ENCODE results near the gene ABL1.

ABL1 gene

DNA sequence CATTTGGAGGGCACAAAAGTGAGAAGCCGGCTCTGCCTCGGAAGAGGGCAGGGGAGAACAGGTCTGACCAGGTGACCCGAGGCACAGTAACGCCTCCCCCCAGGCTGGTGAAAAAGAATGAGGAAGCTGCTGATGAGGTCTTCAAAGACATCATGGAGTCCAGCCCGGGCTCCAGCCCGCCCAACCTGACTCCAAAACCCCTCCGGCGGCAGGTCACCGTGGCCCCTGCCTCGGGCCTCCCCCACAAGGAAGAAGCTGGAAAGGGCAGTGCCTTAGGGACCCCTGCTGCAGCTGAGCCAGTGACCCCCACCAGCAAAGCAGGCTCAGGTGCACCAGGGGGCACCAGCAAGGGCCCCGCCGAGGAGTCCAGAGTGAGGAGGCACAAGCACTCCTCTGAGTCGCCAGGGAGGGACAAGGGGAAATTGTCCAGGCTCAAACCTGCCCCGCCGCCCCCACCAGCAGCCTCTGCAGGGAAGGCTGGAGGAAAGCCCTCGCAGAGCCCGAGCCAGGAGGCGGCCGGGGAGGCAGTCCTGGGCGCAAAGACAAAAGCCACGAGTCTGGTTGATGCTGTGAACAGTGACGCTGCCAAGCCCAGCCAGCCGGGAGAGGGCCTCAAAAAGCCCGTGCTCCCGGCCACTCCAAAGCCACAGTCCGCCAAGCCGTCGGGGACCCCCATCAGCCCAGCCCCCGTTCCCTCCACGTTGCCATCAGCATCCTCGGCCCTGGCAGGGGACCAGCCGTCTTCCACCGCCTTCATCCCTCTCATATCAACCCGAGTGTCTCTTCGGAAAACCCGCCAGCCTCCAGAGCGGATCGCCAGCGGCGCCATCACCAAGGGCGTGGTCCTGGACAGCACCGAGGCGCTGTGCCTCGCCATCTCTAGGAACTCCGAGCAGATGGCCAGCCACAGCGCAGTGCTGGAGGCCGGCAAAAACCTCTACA is 49.8 kb downstream of the ABL1 start:
- DNase-seq (ENCODE audit: low read depth), result no peak
- no peak overlapping the region for H3K4me3 ChIP-seq (ENCODE audit: low read depth, low read length)
- TF ChIP-seq, protein P1, sequence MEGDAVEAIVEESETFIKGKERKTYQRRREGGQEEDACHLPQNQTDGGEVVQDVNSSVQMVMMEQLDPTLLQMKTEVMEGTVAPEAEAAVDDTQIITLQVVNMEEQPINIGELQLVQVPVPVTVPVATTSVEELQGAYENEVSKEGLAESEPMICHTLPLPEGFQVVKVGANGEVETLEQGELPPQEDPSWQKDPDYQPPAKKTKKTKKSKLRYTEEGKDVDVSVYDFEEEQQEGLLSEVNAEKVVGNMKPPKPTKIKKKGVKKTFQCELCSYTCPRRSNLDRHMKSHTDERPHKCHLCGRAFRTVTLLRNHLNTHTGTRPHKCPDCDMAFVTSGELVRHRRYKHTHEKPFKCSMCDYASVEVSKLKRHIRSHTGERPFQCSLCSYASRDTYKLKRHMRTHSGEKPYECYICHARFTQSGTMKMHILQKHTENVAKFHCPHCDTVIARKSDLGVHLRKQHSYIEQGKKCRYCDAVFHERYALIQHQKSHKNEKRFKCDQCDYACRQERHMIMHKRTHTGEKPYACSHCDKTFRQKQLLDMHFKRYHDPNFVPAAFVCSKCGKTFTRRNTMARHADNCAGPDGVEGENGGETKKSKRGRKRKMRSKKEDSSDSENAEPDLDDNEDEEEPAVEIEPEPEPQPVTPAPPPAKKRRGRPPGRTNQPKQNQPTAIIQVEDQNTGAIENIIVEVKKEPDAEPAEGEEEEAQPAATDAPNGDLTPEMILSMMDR (IDR thresholded peaks at IDR 0.05; ENCODE audit: low read depth, low read length), result no peak

DNA sequence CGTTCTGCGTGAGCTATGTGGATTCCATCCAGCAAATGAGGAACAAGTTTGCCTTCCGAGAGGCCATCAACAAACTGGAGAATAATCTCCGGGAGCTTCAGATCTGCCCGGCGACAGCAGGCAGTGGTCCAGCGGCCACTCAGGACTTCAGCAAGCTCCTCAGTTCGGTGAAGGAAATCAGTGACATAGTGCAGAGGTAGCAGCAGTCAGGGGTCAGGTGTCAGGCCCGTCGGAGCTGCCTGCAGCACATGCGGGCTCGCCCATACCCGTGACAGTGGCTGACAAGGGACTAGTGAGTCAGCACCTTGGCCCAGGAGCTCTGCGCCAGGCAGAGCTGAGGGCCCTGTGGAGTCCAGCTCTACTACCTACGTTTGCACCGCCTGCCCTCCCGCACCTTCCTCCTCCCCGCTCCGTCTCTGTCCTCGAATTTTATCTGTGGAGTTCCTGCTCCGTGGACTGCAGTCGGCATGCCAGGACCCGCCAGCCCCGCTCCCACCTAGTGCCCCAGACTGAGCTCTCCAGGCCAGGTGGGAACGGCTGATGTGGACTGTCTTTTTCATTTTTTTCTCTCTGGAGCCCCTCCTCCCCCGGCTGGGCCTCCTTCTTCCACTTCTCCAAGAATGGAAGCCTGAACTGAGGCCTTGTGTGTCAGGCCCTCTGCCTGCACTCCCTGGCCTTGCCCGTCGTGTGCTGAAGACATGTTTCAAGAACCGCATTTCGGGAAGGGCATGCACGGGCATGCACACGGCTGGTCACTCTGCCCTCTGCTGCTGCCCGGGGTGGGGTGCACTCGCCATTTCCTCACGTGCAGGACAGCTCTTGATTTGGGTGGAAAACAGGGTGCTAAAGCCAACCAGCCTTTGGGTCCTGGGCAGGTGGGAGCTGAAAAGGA is 50.7 kb downstream of the ABL1 start:
- DNase-seq (ENCODE audit: low read depth), result no peak
- no peak for TF ChIP-seq POLR2A (IDR thresholded peaks at IDR 0.05; ENCODE audit: extremely low read depth, insufficient read length)

DNA sequence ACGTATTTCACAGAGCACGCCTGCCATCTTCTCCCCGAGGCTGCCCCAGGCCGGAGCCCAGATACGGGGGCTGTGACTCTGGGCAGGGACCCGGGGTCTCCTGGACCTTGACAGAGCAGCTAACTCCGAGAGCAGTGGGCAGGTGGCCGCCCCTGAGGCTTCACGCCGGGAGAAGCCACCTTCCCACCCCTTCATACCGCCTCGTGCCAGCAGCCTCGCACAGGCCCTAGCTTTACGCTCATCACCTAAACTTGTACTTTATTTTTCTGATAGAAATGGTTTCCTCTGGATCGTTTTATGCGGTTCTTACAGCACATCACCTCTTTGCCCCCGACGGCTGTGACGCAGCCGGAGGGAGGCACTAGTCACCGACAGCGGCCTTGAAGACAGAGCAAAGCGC is 51.9 kb downstream of the ABL1 start:
- no peak overlapping the region for H3K4me3 ChIP-seq (ENCODE audit: low read depth, low read length)
- TF ChIP-seq, protein P2, sequence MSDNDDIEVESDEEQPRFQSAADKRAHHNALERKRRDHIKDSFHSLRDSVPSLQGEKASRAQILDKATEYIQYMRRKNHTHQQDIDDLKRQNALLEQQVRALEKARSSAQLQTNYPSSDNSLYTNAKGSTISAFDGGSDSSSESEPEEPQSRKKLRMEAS (IDR thresholded peaks at IDR 0.05; ENCODE audit: low read depth, low read length), result no peak
- no peak for TF ChIP-seq MYC (IDR thresholded peaks at IDR 0.05; ENCODE audit: low read depth, low read length)
- TF ChIP-seq POLR2A (IDR thresholded peaks at IDR 0.05; ENCODE audit: extremely low read depth, insufficient read length), result no peak
- TF ChIP-seq, protein P1 (IDR thresholded peaks at IDR 0.05; ENCODE audit: low read depth, low read length), result no peak
- DNase-seq (ENCODE audit: low read depth), result no peak

More for the DNA sequence above, 50.7 kb downstream of the ABL1 start:
- no peak overlapping the region for H3K4me3 ChIP-seq (ENCODE audit: low read depth, low read length)

DNA sequence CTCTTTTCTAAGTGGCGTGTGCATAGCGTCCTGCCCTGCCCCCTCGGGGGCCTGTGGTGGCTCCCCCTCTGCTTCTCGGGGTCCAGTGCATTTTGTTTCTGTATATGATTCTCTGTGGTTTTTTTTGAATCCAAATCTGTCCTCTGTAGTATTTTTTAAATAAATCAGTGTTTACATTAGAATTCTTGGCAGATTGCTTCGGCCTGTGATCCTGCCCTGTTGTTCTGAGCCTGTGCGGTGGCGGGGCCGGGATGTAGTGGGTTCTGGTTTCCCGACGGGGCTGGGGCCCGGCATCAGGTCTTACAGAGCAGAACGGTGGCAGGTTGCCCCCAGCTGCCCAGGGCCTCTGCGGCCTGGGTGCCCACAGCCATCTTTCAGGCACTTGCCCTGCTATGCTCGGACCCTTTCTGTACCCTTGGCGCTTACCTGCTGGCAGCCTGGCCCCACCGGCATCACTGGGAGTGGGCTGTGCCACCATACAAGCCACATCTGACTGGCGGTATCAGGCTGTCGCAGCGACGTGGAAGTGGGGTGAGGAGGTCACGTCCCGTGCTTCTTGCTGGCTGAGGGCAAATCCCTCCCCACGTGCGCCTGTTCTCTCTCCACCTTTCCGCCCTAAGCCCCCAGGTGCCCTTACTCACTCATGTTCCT is 52.6 kb downstream of the ABL1 start:
- TF ChIP-seq POLR2A (IDR thresholded peaks at IDR 0.05; ENCODE audit: extremely low read depth, insufficient read length), result no peak
- TF ChIP-seq, protein P1 (IDR thresholded peaks at IDR 0.05; ENCODE audit: low read depth, low read length), result no peak
- TF ChIP-seq, protein P2 (IDR thresholded peaks at IDR 0.05; ENCODE audit: low read depth, low read length), result no peak
- TF ChIP-seq MYC (IDR thresholded peaks at IDR 0.05; ENCODE audit: low read depth, low read length), result no peak
- H3K4me3 ChIP-seq (ENCODE audit: low read depth, low read length), result no peak overlapping the region
- DNase-seq (ENCODE audit: low read depth), result no peak

DNA sequence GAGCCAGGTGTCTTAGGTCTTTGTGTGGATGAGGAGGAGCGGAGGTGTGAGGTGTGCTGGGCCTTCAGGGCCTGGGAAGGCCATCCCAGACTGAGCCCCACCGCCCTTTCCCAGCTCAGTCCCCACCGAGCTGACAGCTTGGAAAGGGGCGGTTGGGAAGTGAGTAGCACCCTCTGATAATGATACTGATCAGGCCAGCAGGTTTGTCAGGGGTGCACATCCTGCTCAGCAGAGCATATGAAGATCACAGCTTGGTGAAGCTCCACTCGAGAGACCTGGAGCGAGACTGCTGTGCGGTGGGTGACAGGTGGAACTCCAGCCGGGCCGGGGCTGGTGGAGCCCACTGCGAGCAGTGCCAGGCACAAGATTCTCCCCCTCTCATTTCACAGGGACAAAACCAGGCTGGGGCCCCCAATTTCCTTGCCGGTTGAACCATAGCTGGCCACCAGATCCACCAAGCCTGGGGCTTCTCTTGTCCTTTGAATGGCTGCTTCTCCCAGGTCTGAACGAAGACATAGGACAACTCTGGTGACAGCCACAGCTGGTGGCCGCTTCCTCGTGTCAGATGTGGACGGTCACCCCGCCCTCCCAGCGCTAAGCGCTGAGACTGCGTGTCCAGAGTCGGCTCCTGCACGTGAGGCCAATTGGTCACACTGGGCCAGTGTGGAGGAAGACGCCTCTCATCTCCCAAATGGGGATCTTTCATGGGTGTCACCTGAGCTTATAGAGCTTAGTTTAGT is 53.3 kb downstream of the ABL1 start:
- TF ChIP-seq, protein P1 (IDR thresholded peaks at IDR 0.05; ENCODE audit: low read depth, low read length), result no peak
- TF ChIP-seq, protein P2 (IDR thresholded peaks at IDR 0.05; ENCODE audit: low read depth, low read length), result no peak
- TF ChIP-seq MYC (IDR thresholded peaks at IDR 0.05; ENCODE audit: low read depth, low read length) (no peak), POLR2A (IDR thresholded peaks at IDR 0.05; ENCODE audit: extremely low read depth, insufficient read length) (no peak)
- no peak for DNase-seq (ENCODE audit: low read depth)
- no peak overlapping the region for H3K4me3 ChIP-seq (ENCODE audit: low read depth, low read length)

Data from NB4 (cell line).